HG03520 (cell line): ENCODE measurements around the gene CATSPERD.

Experiments
- ATAC-seq: cut with Tn5 transposase; IDR thresholded peaks from one replicate; pipeline ENCODE4 v1.9.1; 2021; ENCODE audit warnings: mild to moderate bottlenecking, moderate library complexity; ENCODE audit not compliant: unreplicated experiment

The CATSPERD gene

GRCh38 chr19:5719961-5720790 lies at the start of gene CATSPERD, which contains the start of gene LONP1:
Gene CATSPERD (plus strand): TSS chr19:5720637. CDS start chr19:5720738, 101 bp downstream.
Gene LONP1 (minus strand): TSS chr19:5720146. CDS start chr19:5720132, 14 bp downstream.
- ATAC-seq, result peak; percentile 84

GRCh38 chr19:5671600-5671999 lies 48.8 kb upstream of the CATSPERD start:
- no peak for ATAC-seq

GRCh38 chr19:5672708-5673459 lies 47.6 kb upstream of the CATSPERD start:
- ATAC-seq, result no peak

GRCh38 chr19:5673752-5674151 lies 46.7 kb upstream of the CATSPERD start:
- ATAC-seq, result no peak

GRCh38 chr19:5674714-5675113 lies 45.7 kb upstream of the CATSPERD start:
- ATAC-seq, result no peak

- no peak for ATAC-seq
Measured at GRCh38 chr19:5676105-5676771, 44.2 kb upstream of the CATSPERD start.

GRCh38 chr19:5676772-5677105 lies 43.7 kb upstream of the CATSPERD start:
- no peak for ATAC-seq

GRCh38 chr19:5677136-5677535 lies 43.3 kb upstream of the CATSPERD start:
- ATAC-seq, result no peak

- ATAC-seq, result no peak
Measured at GRCh38 chr19:5677580-5677979, 42.9 kb upstream of the CATSPERD start.

- ATAC-seq, result no peak
Measured at GRCh38 chr19:5678071-5678718, 42.2 kb upstream of the CATSPERD start.

- no peak for ATAC-seq
Measured at GRCh38 chr19:5679289-5680083, 41.0 kb upstream of the CATSPERD start.

GRCh38 chr19:5680084-5680436 lies 40.4 kb upstream of the CATSPERD start:
- no peak for ATAC-seq

- peak; percentile 82 for ATAC-seq
Measured at GRCh38 chr19:5680437-5681368, 39.7 kb upstream of the CATSPERD start, which contains the start of the genes HSD11B1L and MICOS13. Gene HSD11B1L (plus strand): TSS chr19:5681027. CDS start chr19:5684833, 3,806 bp downstream. Gene MICOS13 (minus strand): TSS chr19:5680516. CDS start chr19:5680486, 30 bp downstream.

GRCh38 chr19:5681391-5682106 lies 38.9 kb upstream of the CATSPERD start:
- ATAC-seq, result no peak

- no peak for ATAC-seq
Measured at GRCh38 chr19:5682107-5682482, 38.3 kb upstream of the CATSPERD start.

- no peak for ATAC-seq
Measured at GRCh38 chr19:5683177-5683886, 37.1 kb upstream of the CATSPERD start.

- no peak for ATAC-seq
Measured at GRCh38 chr19:5684694-5685430, 35.6 kb upstream of the CATSPERD start.
